ENCODE results near the gene CLDN4. TPM values are rescaled to one million over a fixed set of nuclear protein-coding genes. Genes with fewer than 3 reads are reported as not detected.
A peak's percentile ranks its signal among the peaks of the same experiment; 100 is the strongest.

The CLDN4 gene
- total RNA-seq, 1 experiment from 2014 or later = 32.0 TPM

DNA sequence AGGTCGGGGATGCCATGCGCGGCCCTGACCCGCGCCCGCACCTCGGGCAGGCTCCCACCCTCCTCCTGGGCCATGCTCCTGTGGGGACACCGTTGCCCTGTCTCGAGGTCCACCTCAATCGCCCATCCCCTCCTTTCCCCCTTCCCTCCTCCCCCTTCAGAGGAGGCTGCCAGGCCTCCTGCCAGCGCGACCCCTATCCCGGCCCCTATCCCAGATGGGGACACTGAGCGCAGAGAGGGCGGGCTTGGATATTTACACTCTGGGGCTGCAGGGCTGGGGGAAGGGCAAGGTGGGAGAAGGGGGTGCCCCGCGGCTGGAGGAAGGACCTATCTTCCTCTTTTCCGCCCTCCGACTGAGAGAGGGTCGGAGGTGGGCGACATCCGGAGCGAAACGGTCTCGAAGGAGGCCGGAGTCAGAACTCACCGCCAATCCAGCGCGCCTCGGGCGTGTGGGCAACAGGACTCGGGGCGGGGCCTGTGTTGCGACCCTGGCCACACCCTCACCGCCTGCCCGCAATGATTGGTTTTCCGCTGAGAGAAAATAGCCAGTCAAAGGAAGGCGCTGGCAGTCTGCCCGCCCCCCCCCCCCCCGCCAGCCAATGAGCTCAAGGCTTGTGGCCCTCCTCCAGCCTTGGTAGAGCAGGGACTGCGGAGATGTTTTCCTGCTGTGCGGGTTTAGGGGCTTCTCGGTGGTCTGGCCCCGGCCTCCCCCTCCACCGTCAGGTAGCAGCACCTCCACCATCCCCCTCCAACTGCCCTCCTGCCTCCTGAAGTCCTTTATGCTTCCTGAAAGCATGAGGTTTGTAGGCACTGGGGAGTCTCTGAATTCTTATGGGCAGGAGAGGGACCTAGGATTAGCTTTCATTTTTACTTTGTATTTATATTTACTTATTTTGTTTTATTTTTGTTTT, 11.5 kb downstream of the CLDN4 start, which contains the start of gene METTL27 (continued):
- TF ChIP-seq, protein P1, sequence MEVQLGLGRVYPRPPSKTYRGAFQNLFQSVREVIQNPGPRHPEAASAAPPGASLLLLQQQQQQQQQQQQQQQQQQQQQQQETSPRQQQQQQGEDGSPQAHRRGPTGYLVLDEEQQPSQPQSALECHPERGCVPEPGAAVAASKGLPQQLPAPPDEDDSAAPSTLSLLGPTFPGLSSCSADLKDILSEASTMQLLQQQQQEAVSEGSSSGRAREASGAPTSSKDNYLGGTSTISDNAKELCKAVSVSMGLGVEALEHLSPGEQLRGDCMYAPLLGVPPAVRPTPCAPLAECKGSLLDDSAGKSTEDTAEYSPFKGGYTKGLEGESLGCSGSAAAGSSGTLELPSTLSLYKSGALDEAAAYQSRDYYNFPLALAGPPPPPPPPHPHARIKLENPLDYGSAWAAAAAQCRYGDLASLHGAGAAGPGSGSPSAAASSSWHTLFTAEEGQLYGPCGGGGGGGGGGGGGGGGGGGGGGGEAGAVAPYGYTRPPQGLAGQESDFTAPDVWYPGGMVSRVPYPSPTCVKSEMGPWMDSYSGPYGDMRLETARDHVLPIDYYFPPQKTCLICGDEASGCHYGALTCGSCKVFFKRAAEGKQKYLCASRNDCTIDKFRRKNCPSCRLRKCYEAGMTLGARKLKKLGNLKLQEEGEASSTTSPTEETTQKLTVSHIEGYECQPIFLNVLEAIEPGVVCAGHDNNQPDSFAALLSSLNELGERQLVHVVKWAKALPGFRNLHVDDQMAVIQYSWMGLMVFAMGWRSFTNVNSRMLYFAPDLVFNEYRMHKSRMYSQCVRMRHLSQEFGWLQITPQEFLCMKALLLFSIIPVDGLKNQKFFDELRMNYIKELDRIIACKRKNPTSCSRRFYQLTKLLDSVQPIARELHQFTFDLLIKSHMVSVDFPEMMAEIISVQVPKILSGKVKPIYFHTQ (CRISPR knock-in tag; IDR thresholded peaks at IDR 0.05) = no peak
- TF ChIP-seq ZBTB21 (CRISPR knock-in tag; IDR thresholded peaks at IDR 0.05; ENCODE audit: borderline replicate concordance) (no peak), SOX15 (CRISPR knock-in tag; IDR thresholded peaks at IDR 0.05) (no peak), ELF4 (CRISPR knock-in tag; IDR thresholded peaks at IDR 0.05; ENCODE audit: low read depth) (no peak), NFE2L1 (CRISPR knock-in tag; IDR thresholded peaks at IDR 0.05) (no peak), MYBL2 (CRISPR knock-in tag; IDR thresholded peaks at IDR 0.05) (no peak), SP1 (CRISPR knock-in tag; conservative IDR thresholded peaks at IDR 0.05) (peak; percentile 75), NR3C1 (CRISPR knock-in tag; conservative IDR thresholded peaks at IDR 0.05; ENCODE audit: low read depth) (no peak), NR2C2 (CRISPR knock-in tag; IDR thresholded peaks at IDR 0.05) (no peak), RELA (CRISPR knock-in tag; IDR thresholded peaks at IDR 0.05; ENCODE audit: borderline replicate concordance) (no peak), IRF2 (CRISPR knock-in tag; IDR thresholded peaks at IDR 0.05; ENCODE audit: borderline replicate concordance, low read depth) (no peak), SMAD3 (CRISPR knock-in tag; IDR thresholded peaks at IDR 0.05; ENCODE audit: borderline replicate concordance) (no peak), ZNF423 (CRISPR knock-in tag; IDR thresholded peaks at IDR 0.05) (no peak)
- TF ChIP-seq, protein P2, sequence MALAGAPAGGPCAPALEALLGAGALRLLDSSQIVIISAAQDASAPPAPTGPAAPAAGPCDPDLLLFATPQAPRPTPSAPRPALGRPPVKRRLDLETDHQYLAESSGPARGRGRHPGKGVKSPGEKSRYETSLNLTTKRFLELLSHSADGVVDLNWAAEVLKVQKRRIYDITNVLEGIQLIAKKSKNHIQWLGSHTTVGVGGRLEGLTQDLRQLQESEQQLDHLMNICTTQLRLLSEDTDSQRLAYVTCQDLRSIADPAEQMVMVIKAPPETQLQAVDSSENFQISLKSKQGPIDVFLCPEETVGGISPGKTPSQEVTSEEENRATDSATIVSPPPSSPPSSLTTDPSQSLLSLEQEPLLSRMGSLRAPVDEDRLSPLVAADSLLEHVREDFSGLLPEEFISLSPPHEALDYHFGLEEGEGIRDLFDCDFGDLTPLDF (CRISPR knock-in tag; IDR thresholded peaks at IDR 0.05) = no peak
- TF ChIP-seq, protein P3, sequence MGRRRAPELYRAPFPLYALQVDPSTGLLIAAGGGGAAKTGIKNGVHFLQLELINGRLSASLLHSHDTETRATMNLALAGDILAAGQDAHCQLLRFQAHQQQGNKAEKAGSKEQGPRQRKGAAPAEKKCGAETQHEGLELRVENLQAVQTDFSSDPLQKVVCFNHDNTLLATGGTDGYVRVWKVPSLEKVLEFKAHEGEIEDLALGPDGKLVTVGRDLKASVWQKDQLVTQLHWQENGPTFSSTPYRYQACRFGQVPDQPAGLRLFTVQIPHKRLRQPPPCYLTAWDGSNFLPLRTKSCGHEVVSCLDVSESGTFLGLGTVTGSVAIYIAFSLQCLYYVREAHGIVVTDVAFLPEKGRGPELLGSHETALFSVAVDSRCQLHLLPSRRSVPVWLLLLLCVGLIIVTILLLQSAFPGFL (CRISPR knock-in tag; IDR thresholded peaks at IDR 0.05; ENCODE audit: borderline replicate concordance) = no peak
- TF ChIP-seq, protein P4, sequence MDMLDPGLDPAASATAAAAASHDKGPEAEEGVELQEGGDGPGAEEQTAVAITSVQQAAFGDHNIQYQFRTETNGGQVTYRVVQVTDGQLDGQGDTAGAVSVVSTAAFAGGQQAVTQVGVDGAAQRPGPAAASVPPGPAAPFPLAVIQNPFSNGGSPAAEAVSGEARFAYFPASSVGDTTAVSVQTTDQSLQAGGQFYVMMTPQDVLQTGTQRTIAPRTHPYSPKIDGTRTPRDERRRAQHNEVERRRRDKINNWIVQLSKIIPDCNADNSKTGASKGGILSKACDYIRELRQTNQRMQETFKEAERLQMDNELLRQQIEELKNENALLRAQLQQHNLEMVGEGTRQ (CRISPR knock-in tag; IDR thresholded peaks at IDR 0.05) = no peak
- TF ChIP-seq, protein P5, sequence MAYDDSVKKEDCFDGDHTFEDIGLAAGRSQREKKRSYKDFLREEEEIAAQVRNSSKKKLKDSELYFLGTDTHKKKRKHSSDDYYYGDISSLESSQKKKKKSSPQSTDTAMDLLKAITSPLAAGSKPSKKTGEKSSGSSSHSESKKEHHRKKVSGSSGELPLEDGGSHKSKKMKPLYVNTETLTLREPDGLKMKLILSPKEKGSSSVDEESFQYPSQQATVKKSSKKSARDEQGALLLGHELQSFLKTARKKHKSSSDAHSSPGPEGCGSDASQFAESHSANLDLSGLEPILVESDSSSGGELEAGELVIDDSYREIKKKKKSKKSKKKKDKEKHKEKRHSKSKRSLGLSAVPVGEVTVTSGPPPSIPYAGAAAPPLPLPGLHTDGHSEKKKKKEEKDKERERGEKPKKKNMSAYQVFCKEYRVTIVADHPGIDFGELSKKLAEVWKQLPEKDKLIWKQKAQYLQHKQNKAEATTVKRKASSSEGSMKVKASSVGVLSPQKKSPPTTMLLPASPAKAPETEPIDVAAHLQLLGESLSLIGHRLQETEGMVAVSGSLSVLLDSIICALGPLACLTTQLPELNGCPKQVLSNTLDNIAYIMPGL (CRISPR knock-in tag; IDR thresholded peaks at IDR 0.05) = 0 out of 2 replicates have a peak, but pooled peaks have one; percentile 43
- TF ChIP-seq, protein P6, sequence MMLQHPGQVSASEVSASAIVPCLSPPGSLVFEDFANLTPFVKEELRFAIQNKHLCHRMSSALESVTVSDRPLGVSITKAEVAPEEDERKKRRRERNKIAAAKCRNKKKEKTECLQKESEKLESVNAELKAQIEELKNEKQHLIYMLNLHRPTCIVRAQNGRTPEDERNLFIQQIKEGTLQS (CRISPR knock-in tag; conservative IDR thresholded peaks at IDR 0.05) = no peak
- TF ChIP-seq, protein P7, sequence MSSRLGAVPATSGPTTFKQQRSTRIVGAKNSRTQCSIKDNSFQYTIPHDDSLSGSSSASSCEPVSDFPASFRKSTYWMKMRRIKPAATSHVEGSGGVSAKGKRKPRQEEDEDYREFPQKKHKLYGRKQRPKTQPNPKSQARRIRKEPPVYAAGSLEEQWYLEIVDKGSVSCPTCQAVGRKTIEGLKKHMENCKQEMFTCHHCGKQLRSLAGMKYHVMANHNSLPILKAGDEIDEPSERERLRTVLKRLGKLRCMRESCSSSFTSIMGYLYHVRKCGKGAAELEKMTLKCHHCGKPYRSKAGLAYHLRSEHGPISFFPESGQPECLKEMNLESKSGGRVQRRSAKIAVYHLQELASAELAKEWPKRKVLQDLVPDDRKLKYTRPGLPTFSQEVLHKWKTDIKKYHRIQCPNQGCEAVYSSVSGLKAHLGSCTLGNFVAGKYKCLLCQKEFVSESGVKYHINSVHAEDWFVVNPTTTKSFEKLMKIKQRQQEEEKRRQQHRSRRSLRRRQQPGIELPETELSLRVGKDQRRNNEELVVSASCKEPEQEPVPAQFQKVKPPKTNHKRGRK (CRISPR knock-in tag; IDR thresholded peaks at IDR 0.05; ENCODE audit: borderline replicate concordance) = no peak
